A549 (cell line): Measurements from ENCODE around the gene MED22. TPM values are rescaled to one million over a fixed set of nuclear protein-coding genes. Genes with fewer than 3 reads are reported as not detected.

Source experiments
- CHD4 ChIP-seq: fragments of 200-600 bp; sonication (generic); IDR thresholded peaks from 2 replicates; pipeline ENCODE4 v1.6.1; 2016; ENCODE audit warnings: antibody characterized with exemption, mild to moderate bottlenecking, borderline replicate concordance
- EHF ChIP-seq: fragments of 250-450 bp; sonication (Bioruptor Pico); IDR thresholded peaks from 2 replicates; pipeline ENCODE4 v1.5.0; 2020; ENCODE audit warnings: mild to moderate bottlenecking
- EHMT2 ChIP-seq: fragments of 200-600 bp; sonication (generic); IDR thresholded peaks from 2 replicates; pipeline ENCODE4 v1.6.1; 2016; ENCODE audit warnings: antibody characterized with exemption, low read depth, mild to moderate bottlenecking, moderate library complexity
- ESRRA ChIP-seq: fragments of 150-350 bp; IDR thresholded peaks from 2 replicates; pipeline ENCODE4 v1.6.1; 2014; ENCODE audit warnings: mild to moderate bottlenecking, low read length, borderline replicate concordance
- FOSB ChIP-seq: fragments of 250-450 bp; sonication (Bioruptor Pico); IDR thresholded peaks from 2 replicates; pipeline ENCODE4 v1.5.0; 2020; ENCODE audit warnings: mild to moderate bottlenecking, moderate library complexity
- FOSL2 ChIP-seq, 2 experiments: fragments of 450-650 bp in 1 of 2; fragments of >200 bp in 1 of 2; sonication (Bioruptor Twin) in 1 of 2; formaldehyde crosslinking; IDR thresholded peaks; 2 replicates each; pipeline versions ENCODE4 v1.5.0 to v1.6.1; 2016 to 2020; ENCODE audit warnings: mild to moderate bottlenecking in 1 of 2, moderate library complexity in 1 of 2
- GATA3 ChIP-seq: IDR thresholded peaks from 2 replicates; pipeline ENCODE4 v1.6.1; 2012; ENCODE audit warnings: borderline replicate concordance
- HDAC2 ChIP-seq: fragments of 200-600 bp; sonication (generic); IDR thresholded peaks from 2 replicates; pipeline ENCODE4 v1.6.1; 2016
- HOXA7 ChIP-seq: fragments of 250-450 bp; sonication (Bioruptor Pico); IDR thresholded peaks from 2 replicates; pipeline ENCODE4 v1.5.0; 2020; ENCODE audit warnings: mild to moderate bottlenecking, moderate library complexity
- HOXB13 ChIP-seq: fragments of 250-450 bp; sonication (Bioruptor Pico); IDR thresholded peaks from 2 replicates; pipeline ENCODE4 v1.5.0; 2020; ENCODE audit warnings: low read depth, mild to moderate bottlenecking, moderate library complexity
- HOXB5 ChIP-seq: fragments of 250-450 bp; sonication (Bioruptor Pico); IDR thresholded peaks from 2 replicates; pipeline ENCODE4 v1.5.0; 2020; ENCODE audit warnings: mild to moderate bottlenecking, moderate library complexity
- JUNB ChIP-seq: fragments of >200 bp; sonication (Bioruptor Twin); formaldehyde crosslinking; IDR thresholded peaks from 2 replicates; pipeline ENCODE4 v1.6.1; 2016
- KDM1A ChIP-seq: fragments of 200-600 bp; sonication (generic); IDR thresholded peaks from 2 replicates; pipeline ENCODE4 v1.6.1; 2016; ENCODE audit warnings: low read depth, mild to moderate bottlenecking
- NFE2L2 ChIP-seq: fragments of 150-350 bp; conservative IDR thresholded peaks from 2 replicates; pipeline ENCODE4 v1.6.1; 2014; ENCODE audit warnings: low read length
- POLR2A ChIP-seq: IDR thresholded peaks from 2 replicates; pipeline ENCODE4 v1.6.1; 2012; ENCODE audit warnings: mild to moderate bottlenecking, low read length
- RARB ChIP-seq: fragments of 250-450 bp; sonication (Bioruptor Pico); IDR thresholded peaks from 2 replicates; pipeline ENCODE4 v1.8.0; 2021; ENCODE audit warnings: mild to moderate bottlenecking, moderate library complexity
- RNF2 ChIP-seq: fragments of 200-600 bp; sonication (generic); IDR thresholded peaks from 2 replicates; pipeline ENCODE4 v1.6.1; 2016; ENCODE audit warnings: low read depth, mild to moderate bottlenecking, antibody characterized with exemption, moderate library complexity, borderline replicate concordance
- SMC3 ChIP-seq: fragments of >200 bp; sonication (Bioruptor Twin); formaldehyde crosslinking; IDR thresholded peaks from 3 replicates; pipeline ENCODE4 v1.6.1; 2018; ENCODE audit warnings: inconsistent platforms
- TFCP2L1 ChIP-seq: fragments of 250-450 bp; sonication (Bioruptor Pico); IDR thresholded peaks from 2 replicates; pipeline ENCODE4 v1.5.0; 2021; ENCODE audit warnings: mild to moderate bottlenecking
- ZC3H11A ChIP-seq: fragments of 450-650 bp; IDR thresholded peaks from 2 replicates; pipeline ENCODE4 v1.6.1; 2014; ENCODE audit warnings: antibody characterized with exemption, mild to moderate bottlenecking
- ZNF302 ChIP-seq: fragments of 250-450 bp; sonication (Bioruptor Pico); IDR thresholded peaks from 2 replicates; pipeline ENCODE4 v1.9.0; 2021; ENCODE audit warnings: inconsistent platforms, mild to moderate bottlenecking, moderate library complexity
- ZSCAN20 ChIP-seq: fragments of 250-450 bp; sonication (Bioruptor Pico); IDR thresholded peaks from 2 replicates; pipeline ENCODE4 v1.8.0; 2022; ENCODE audit warnings: mild to moderate bottlenecking, moderate library complexity
- polyA plus RNA-seq, 4 experiments: library from polyadenylated mRNA; depleted of rRNA in 3 of 4; stranded (reverse); fragments of >200 nt; fragmentation: RNase III in 1 of 4; extraction: RNeasy Plus Mini Kit Qiagen cat#74134 plus additional on column Dnase treatment in 1 of 4; gene quantifications; 2 replicates in 3 of 4; 3 replicates in 1 of 4; pipeline ENCODE4 v1.2.3, GENCODE V29; 2011 to 2017
- TF ChIP-seq, protein P1 (sequence below): IDR thresholded peaks from 2 replicates; pipeline ENCODE4 v1.6.1; 2012
- TF ChIP-seq, protein P2 (sequence below): fragments of 200-600 bp; sonication (generic); IDR thresholded peaks from 2 replicates; pipeline ENCODE4 v1.6.1; 2016; ENCODE audit warnings: antibody characterized with exemption, mild to moderate bottlenecking, moderate library complexity
- TF ChIP-seq, protein P3 (sequence below): IDR thresholded peaks from 2 replicates; pipeline ENCODE4 v1.6.1; 2012
- TF ChIP-seq, protein P4 (sequence below): fragments of >200 bp; sonication (Bioruptor Twin); formaldehyde crosslinking; IDR thresholded peaks from 2 replicates; pipeline ENCODE4 v1.6.1; 2016

Gene MED22
- polyA plus RNA-seq, 2 of the 4 experiments (the other 2 are of a cell fraction): 15.7 to 22.0 TPM

DNA sequence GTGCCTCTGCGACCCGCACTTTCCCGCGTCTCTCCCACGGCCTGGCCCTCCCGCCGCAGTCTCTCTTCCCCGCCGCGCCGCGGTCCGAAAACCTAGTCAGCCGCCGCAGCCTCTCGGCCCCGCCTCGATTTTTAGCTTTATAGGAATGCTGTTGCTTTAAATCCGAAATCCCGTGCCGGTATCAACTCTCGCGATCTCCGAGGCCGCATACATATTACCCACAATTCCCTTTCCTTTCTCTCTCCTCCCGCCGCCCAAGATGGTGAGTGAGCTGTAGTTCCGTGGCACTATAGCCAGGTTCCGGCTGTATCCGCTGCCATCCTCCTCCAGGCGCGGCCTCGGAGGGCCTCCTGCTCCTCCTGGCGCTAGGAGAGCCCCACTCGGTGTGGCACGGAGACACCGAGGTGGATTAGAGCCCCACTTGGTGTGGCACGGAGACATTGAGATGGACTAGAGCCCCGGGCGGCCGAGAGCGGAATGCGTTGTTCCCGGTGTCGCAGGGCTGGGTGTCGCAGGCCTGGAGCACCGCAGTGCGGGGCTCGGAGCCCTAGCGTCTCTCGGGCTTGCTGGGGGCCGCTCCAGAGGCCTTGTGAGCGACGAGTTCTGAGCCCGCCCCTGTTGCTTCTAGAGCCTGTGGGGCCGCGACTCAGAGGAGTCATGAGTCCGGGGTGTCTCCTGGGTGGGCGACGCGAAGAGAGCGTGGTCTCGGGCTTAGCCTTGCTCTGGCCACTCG lies at the start of gene MED22, which contains the start of gene RPL7A (continued):
- no peak for TF ChIP-seq HOXA7 (CRISPR knock-in tag)
- TF ChIP-seq ZC3H11A: 0 out of 2 replicates have a peak, but pooled peaks have one; percentile 5
- TF ChIP-seq HOXB5: no peak; the same call in 1 of the 2 replicates
- no peak for TF ChIP-seq JUNB
- no peak for TF ChIP-seq ZSCAN20 (CRISPR knock-in tag)
- TF ChIP-seq NFE2L2: no peak
- TF ChIP-seq EHMT2: no peak
- TF ChIP-seq, protein P1, sequence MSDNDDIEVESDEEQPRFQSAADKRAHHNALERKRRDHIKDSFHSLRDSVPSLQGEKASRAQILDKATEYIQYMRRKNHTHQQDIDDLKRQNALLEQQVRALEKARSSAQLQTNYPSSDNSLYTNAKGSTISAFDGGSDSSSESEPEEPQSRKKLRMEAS: peak; percentile 95
- TF ChIP-seq SMC3: no peak
- TF ChIP-seq HOXB13 (CRISPR knock-in tag): 0 out of 2 replicates have a peak, but pooled peaks have one; percentile 18
- no peak for TF ChIP-seq FOSL2 (IDR thresholded peaks at IDR 0.05)
- no peak; the same call in 1 of the 2 replicates for TF ChIP-seq FOSL2 (CRISPR knock-in tag; IDR thresholded peaks at IDR 0.05)
- TF ChIP-seq FOSB (CRISPR knock-in tag): peak; percentile 59; the same call in 1 of the 2 replicates
- TF ChIP-seq, protein P2, sequence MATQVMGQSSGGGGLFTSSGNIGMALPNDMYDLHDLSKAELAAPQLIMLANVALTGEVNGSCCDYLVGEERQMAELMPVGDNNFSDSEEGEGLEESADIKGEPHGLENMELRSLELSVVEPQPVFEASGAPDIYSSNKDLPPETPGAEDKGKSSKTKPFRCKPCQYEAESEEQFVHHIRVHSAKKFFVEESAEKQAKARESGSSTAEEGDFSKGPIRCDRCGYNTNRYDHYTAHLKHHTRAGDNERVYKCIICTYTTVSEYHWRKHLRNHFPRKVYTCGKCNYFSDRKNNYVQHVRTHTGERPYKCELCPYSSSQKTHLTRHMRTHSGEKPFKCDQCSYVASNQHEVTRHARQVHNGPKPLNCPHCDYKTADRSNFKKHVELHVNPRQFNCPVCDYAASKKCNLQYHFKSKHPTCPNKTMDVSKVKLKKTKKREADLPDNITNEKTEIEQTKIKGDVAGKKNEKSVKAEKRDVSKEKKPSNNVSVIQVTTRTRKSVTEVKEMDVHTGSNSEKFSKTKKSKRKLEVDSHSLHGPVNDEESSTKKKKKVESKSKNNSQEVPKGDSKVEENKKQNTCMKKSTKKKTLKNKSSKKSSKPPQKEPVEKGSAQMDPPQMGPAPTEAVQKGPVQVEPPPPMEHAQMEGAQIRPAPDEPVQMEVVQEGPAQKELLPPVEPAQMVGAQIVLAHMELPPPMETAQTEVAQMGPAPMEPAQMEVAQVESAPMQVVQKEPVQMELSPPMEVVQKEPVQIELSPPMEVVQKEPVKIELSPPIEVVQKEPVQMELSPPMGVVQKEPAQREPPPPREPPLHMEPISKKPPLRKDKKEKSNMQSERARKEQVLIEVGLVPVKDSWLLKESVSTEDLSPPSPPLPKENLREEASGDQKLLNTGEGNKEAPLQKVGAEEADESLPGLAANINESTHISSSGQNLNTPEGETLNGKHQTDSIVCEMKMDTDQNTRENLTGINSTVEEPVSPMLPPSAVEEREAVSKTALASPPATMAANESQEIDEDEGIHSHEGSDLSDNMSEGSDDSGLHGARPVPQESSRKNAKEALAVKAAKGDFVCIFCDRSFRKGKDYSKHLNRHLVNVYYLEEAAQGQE: peak; percentile 91
- TF ChIP-seq POLR2A: peak; percentile 99
- no peak for TF ChIP-seq RARB (CRISPR knock-in tag)
- TF ChIP-seq, protein P3, sequence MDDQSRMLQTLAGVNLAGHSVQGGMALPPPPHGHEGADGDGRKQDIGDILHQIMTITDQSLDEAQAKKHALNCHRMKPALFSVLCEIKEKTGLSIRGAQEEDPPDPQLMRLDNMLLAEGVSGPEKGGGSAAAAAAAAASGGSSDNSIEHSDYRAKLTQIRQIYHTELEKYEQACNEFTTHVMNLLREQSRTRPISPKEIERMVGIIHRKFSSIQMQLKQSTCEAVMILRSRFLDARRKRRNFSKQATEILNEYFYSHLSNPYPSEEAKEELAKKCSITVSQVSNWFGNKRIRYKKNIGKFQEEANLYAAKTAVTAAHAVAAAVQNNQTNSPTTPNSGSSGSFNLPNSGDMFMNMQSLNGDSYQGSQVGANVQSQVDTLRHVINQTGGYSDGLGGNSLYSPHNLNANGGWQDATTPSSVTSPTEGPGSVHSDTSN: no peak
- TF ChIP-seq, protein P4, sequence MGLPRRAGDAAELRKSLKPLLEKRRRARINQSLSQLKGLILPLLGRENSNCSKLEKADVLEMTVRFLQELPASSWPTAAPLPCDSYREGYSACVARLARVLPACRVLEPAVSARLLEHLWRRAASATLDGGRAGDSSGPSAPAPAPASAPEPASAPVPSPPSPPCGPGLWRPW: no peak
- TF ChIP-seq ZNF302 (CRISPR knock-in tag): no peak
- peak; percentile 92 for TF ChIP-seq TFCP2L1 (CRISPR knock-in tag)
- no peak for TF ChIP-seq EHF (CRISPR knock-in tag)
- no peak for TF ChIP-seq ESRRA
- peak; percentile 48; the same call in 1 of the 2 replicates for TF ChIP-seq GATA3
- no peak for TF ChIP-seq CHD4
- TF ChIP-seq KDM1A: no peak
- no peak for TF ChIP-seq RNF2
- TF ChIP-seq HDAC2: no peak
